NK-92 (cell line): Measurements from ENCODE around the gene KANSL1.
"Not testable (repeated sequence)": the region's sequence is repeated elsewhere in the genome, so short reads cannot be mapped to it uniquely, and the experiment has no call there.

Experiments
- DNase-seq: peaks from one replicate; lab custom pipeline; 2025; ENCODE audit not compliant: unreplicated experiment; lab: John Stamatoyannopoulos, UW

The KANSL1 gene

DNA sequence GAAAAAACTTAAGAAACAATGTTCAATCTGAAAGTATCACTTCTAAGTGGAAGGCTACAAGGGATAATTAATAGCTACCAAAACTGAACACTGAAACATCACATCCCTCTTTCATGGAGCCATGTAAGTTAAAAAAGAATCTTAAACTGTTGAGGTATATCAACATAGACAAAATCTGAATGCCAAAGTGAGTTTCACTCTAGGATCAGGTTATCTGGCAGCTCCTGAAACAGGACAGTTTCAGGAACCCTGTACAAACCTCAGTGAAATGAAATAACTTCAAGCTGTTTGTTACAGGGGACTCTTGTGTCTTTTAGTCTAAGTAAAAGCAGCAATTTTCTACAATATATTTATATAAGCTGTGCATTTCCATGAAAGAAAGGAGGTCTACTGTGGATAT lies 73.2 kb downstream of the KANSL1 start:
- no peak for DNase-seq

DNA sequence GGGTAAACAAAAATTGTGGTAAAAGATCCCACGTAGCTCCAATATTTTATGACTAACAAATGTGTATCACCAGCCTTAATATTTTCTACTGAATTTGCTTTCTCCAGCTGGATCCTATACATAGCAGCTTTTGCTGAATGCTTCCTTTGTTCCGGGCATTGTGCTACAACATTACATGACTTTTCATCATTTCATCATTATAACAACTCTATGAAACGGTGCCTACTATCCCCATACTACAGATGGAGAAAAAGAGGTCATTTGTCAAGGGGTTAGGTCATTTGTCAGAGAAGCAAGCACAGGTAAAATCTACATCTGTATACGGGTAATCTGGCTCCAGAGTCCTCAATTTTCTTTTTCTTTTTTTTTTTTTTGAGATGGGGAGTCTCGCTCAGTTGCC lies 74.3 kb downstream of the KANSL1 start:
- DNase-seq = no peak

DNA sequence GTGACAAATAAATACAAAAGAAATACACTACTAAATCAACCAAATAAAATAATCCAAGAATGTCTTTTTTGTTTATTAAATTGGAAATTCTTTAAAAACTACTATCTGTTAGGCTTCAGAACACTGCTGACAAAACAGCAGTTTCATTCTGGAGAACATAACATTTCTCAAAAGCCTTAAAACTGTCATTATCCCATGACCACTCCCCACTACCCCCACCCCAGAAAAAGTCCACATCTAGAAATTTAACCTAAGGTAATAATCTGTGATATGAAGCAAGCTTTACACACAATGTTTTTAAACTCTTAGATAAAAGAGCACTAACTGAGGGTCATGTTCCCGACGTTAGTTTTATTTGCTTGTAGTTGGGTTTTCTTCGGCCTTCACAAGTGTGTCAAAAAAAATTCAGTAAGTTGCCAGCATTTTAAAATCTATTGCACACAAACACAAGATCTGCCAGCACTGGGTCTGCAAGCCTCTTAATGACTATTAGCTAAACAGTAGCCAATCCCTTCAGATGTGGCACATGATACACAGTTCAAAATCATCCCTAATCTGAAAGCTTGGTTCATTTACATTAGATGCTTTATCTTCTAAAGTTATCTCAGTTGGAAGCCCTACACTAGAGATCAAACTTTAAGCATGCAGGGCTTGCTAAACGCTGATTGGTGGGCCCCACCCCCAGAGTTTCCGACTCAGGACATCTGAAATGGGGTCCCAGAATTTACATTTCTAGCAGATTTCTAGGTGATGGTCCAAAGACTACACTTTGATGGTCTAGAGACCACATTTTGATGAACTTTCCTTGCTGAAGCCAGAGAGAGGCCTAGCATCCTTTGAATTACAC lies 75.2 kb downstream of the KANSL1 start:
- no peak for DNase-seq

DNA sequence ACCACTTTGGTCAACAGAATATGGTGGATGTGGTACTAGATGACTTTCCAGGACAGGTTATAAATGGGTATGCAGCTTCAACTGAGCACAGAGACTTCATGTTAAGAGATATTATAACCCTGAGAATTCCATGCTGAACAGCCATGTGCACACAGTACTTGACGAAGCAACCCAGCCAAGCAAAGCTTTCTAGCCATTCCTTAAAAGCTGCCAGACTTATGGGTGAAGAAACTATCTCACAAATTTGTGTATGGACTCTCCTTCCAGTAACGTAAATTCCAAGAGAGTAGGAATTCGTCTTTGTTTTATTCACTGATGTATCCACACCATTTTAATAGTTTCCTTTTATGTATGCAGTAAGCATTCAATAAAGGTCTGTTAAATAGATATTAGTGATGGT lies 76.1 kb downstream of the KANSL1 start:
- DNase-seq = no peak

DNA sequence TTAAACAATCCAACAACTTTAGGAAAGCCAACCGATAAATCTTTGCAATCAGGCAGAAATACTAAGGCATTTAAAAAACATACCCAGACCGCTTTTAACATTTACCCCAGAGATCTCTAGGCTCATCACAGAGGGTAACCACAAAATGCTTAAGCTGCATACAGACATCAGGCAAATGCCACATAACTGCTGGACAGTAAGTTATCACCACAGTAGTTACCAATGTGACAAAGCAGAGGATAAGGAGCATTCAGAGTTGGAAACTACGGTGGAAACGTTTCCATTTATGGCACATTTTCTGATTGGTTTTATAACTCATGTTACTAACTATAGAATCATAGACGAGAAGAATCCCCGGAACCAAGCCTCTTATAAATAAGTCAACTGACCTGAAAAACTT lies 77.5 kb downstream of the KANSL1 start:
- no peak for DNase-seq

DNA sequence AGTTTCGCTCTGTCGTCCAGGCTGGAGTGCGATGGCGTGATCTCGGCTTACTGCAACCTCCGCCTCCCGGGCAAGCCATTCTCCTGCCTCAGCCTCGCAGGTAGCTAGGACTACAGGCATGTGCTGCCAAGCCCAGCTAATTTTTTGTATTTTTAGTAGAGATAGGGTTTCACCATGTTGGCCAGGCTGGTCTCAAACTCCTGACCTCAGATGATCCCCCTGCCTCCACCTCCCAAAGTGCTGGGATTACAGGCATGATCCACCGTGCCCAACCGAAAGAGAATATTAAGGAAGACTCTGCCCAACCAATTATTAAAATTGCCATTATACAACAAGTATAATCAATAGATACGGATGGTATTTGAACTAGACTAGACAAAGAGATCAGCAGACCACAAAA lies 82.0 kb downstream of the KANSL1 start:
- DNase-seq = not testable (repeated sequence)

DNA sequence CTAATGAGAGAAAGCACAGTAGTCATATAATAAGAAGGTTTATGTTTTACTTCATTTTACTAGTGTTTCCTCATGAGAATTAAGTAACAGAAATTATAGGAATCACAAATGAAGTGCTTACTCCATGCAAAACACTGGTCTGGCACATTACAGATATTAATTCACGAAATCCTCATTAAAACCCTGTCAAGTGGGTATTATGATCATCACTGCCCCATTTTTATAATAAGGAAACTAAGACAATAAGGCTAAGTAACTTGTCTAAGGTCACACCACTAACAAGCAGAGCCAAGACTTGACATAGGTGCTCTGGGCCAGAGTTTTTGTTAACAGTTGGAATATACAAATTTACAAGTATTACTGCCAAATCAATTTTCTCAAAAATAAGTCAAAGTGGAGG lies 83.0 kb downstream of the KANSL1 start:
- DNase-seq = no peak

DNA sequence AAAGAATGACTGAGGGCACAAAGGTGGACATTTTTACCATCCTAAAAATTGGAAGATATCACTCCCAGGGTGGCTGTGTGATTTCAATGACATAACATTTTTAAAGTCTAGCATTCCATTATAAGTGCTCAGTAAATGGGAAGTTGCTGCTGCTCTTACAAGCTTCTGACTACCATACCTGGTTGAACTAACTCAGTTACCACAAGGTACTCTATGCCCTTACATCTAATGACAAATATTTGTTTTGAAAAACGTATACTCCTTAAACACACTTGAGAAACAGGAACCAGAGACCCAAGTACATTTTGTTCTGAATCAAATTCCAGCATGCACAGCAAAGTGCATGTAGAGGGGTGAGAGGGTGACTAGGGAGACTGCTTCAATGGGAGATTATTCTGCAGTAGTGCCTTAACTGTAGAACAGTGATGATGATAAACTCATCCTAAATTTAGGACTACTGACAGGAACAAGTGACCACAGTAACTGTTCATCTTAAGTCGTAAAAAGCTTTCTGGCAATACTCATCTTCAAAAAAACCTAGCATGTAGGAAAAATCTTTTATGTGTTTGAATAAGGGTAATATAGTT lies 83.5 kb downstream of the KANSL1 start:
- DNase-seq = no peak

DNA sequence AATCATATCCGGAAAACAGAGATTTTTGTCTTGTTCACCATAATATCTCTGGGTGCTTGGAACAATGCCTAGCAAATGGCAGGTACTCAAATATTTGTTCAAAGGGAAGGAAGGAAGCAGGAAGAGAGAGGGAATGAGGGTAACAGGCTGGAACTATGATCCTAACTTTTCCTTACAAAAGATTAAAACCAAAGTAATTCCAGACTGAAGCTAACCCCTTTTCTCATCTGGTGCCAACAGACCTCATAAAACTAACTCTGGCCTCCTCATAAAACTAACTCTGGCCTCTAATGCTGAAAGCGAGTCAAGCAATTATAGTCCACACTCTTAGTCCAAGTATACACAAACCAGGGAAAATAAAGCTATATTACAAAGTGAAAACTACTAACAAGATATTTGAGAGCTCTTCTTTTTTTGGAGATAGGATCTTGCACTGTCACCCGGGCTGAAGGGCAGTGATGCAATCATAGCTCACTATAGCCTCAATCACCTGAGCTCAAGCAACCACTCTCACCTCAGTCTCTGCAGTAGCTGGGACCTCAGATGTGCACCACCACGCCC lies 84.6 kb downstream of the KANSL1 start:
- no peak for DNase-seq

DNA sequence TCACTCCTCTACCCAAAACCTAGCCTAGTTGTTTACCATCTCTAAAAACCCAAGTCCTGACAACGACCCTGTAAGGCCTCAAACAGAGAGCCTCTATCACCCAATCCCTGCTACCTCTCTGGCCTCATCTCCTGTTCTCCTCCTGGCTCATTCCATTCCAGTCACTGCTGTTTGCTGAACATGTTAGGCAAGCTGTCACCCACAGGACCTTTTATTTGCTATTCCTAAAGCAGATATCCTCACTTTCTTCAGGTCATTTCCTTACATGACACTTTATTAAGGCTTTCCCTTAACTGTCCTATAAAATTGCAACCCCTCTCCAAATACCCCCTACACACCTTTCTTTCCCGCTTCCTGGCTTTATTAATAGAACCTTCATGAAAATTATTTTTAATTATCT lies 85.1 kb downstream of the KANSL1 start:
- no peak for DNase-seq

DNA sequence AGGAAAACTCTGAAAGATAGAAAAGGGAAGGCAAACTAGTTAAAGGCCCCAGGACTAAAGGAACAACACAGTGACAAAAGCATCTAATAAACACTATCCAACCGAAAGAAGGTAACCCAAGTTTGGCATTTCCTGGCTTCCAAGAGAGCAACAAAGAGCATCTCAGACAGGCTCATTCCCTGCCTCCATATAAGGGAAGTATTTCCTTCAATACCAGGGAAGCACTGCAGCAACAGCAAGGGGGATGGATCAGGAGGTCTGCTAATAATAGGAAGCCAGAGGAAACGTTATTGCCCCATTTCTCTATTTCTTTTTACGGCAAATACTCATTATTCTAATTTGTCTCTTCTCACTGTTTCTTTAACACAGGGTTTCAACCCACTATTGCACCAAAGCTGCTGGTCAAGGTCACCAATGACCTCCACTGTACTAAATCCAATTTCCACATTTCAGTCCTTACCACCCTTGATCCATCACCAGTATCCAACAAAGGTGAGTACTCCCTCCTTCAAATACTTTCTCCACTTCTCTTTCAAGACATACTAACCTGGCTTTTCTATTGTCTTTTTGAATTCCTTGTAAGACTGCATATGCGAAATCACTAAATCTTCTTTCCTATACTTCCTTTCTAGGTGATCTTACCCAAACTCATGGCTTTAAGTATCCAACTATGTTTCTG lies 86.1 kb downstream of the KANSL1 start:
- no peak for DNase-seq

DNA sequence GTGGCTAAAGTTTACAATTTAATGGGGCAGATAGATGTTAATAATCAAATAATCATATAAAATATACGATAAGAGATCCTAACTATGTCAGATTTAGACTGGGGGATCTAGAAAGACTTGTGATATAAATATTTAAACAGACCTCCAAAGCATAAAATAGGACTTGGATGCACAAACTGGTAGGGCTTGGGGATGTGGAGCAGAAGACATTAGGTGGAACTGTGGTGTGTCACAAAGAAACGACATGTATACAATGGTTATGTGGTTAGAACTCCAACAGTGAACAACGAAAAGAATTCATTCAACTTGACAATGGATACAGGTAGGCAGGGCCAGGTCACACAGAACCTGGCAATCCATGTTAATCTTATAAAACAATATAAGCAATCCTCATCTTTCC lies 90.4 kb downstream of the KANSL1 start:
- DNase-seq = not testable (repeated sequence)

DNA sequence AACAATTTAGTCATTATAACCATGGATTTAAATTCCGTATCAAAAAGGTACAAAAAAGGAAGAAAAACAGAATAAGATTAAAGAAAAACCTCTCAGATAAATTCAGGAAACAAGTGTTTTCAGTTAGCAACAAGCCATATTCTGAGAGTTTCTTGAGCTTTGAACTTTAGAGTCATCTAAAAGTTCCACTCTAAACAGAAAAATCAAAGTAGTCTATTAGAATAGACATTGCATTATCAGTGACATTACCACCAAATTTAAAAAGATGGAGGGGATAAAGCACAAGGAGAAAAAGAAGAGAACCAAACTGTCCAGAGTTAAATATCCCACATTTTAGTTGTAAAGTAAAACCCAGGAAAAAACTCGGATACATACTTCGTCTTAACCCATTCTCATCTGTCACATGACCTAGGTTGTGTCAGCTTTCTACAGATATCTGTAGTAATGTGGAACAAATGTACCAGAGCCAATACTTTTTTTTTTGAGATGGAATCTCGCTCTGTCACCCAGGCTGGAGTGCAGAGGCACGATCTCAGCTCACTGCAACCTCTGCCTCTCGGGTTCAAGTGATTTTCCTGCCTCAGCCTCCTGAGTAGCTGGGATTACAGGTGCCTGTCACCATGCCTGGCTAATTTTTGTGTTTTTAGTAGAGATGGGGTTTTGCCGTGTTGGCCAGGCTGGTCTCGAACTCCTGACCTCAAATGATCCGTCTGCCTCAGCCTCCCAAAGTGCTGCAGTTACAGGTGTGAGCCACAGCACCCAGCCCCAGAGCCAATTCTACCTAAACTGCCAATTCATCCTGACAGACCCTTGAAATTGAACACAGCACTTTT lies 91.2 kb downstream of the KANSL1 start:
- not testable (repeated sequence) for DNase-seq

DNA sequence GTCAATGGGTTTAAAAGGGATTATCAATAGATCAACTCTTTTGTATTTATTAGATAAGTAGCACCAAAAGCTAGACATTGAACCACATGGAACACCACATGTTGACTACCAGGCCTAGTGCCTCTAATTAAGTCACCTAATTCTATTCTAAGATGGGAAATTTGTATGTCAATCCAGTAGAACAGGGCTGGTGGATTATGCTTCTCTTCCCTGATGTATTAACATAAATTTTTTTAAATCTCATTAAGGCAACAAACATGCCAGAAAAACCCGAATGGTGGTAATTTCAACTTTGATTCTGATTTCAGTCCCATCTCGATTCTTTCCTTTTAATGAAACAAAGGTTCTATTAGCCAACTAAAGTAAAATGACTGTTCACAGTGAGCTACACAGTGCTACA lies 92.6 kb downstream of the KANSL1 start:
- no peak for DNase-seq

DNA sequence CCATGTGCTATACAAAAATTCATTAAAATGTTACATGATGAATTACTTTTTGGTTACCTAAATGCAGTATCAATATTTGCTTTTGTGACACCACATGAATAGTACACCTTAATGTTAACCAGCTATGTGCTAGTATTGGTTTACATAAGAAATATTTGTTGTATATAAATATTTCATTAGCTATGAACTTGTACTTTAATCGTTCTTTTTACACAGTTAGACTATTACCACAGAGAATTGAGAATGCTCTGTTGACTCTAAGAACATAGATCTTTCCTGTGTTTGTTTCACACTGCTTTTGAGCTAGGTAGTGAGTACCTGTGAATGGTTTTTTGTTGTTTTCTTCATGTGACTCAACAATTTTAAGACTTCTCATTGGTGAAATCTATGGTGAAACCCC lies 93.4 kb downstream of the KANSL1 start:
- DNase-seq = no peak

DNA sequence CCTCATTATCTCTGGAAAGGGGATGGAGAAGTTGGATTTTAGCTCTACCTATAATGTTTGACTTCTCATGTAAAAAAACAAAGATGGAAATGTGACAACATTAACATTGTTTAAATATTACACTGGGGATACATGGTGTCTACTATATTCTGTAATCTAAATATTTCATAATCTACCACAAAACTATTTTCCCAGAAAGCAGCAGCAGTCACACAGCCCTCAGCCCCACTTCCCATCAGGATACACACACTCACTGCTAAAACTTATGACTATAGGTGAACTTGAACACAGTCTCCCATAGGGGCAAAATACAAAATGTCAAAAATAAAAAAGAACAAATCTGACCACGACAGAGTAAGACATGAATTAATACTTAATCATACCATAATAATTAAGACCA lies 95.7 kb downstream of the KANSL1 start:
- no peak for DNase-seq

DNA sequence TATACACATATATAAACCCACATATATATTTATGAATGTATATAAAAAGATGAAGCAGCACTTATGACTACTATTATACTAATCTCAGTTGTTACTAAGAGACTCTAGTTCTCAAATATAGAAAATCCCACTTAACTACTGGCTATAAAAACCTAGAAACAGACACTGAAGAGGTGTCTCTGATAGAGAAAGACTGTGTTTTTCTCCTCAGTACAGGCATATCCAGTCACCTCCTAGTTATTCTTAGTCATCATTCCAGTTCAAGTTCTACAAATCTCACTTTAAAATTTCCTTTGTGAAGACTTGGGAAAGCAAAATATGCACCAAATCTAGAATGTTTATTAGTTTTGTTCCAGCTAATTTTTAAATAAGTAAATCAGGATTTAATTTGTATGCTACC lies 100.2 kb downstream of the KANSL1 start:
- no peak for DNase-seq

DNA sequence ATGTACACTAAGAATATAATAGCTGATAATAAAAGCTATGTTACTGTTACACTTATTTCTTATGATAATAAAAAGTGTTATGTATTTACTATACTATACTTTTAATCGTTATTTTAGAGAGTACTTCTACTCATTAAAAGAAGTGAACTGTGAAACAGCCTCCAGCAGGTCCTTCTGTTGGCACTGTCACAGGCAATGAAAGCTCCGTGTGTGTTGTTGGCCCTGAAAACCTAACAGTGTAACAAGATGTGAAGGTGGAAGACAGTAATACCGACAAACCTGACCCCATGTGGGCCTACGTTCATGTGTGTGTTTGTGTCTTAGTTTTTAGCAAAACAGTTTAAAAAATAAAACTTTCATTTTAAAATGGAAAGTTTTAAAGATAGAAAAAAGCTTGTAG lies 102.4 kb downstream of the KANSL1 start:
- DNase-seq = no peak

DNA sequence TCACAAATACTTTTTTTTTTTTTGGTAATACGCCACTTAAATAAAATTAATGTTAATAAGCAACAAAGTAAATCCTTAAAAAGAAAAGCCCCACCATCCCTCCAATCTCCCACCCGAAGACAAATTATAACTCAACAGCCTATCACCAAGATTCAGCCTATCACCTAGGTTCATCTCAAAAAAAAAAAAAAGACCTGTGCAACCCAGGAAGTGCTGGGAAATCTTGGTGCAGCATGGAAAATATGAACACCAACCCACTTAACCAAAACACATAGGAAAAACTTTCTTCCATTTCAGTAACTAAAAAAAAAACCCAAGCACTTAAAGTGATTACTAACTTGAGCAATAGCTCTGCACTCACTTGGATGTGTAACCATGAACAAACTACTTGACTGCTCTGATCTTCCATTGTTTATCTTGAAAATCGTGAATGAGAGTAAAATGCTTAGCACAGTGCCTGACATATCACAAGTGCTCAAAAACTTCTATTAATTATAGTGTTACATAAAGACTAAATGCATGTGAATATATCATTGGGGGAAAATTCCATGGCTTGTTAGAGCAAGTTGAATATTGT lies 103.8 kb downstream of the KANSL1 start:
- no peak for DNase-seq

DNA sequence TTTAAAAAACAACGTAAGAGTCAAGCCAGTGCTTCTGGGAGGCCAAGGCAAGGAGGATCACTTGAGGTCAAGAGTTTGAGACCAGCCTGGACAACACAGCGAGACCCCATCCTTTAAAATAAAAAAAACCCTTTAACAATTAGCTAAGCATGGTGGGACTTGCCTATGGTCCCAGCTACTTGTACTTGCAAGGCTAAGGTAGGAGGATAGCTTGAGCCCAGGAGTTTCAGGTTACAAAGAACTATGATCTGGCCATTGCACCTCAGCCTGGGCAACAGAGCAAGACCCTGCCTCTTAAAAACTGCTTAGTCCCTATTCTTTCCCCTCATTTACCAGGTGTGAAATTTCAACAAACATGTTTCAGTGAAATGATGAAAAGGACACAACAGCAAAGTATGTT lies 104.6 kb downstream of the KANSL1 start:
- DNase-seq = no peak

DNA sequence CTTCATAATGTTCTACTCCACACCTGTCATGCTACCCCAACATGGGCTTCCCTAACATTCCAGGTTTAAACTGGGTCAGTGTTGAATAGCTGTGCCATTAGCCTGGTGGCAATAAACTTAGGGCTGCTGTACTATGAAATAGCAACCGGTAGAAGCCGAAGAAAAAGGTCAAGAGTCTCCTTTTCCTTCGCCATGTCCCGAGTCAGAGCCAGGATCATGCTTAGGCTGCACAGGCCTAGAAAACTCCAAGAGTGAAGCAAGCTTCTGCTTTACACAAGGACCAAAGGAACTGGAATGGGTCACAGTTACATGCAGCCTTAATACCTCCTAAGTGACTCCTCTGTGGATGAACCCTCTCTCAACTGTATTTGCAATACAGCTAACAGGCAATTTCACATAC lies 105.4 kb downstream of the KANSL1 start:
- DNase-seq = not testable (repeated sequence)
